CD4-positive, alpha-beta memory T cell (primary cell): ENCODE data around the gene PLEKHH3. TPM values are rescaled to one million over a fixed set of nuclear protein-coding genes. Genes with fewer than 3 reads are reported as not detected.

Experiments used
- CTCF ChIA-PET: fragments of 350-600 bp; sonication (Branson Sonifier 250); formaldehyde crosslinking; loops from one replicate; lab custom pipeline; 2021; ENCODE audit warnings: inconsistent platforms; ENCODE audit not compliant: partially characterized antibody; lab: Charles Lee
- POLR2A ChIA-PET: fragments of 350-600 bp; sonication (Branson Sonifier 250); formaldehyde crosslinking; loops from one replicate; lab custom pipeline; 2021; ENCODE audit not compliant: partially characterized antibody; lab: Charles Lee
- DNase-seq, 5 donors: peaks; one replicate each; pipeline versions ENCODE4 v3.0.0 to v3.0.0-alpha.2; 2020 to 2022; ENCODE audit warnings: mixed read lengths in 1 of 5
- H3K27ac ChIP-seq: one replicate; pipeline ENCODE4 v1.7.0; 2013; ENCODE audit warnings: low read depth, low read length
- H3K27me3 ChIP-seq: 2 replicates; pipeline ENCODE4 v1.7.0; 2013; ENCODE audit warnings: mild to moderate bottlenecking, low read length, moderate library complexity; ENCODE audit not compliant: insufficient read depth
- H3K36me3 ChIP-seq: 2 replicates; pipeline ENCODE4 v1.7.0; 2013; ENCODE audit warnings: mild to moderate bottlenecking, low read length, moderate library complexity; ENCODE audit not compliant: insufficient read depth
- H3K4me1 ChIP-seq: 2 replicates; pipeline ENCODE4 v1.7.0; 2013; ENCODE audit warnings: mild to moderate bottlenecking, low read length, moderate library complexity; ENCODE audit not compliant: insufficient read depth
- H3K4me3 ChIP-seq, 2 donors: one replicate each; pipeline ENCODE4 v1.7.0; 2013; ENCODE audit warnings: low read length in 2 of 2, mild to moderate bottlenecking in 1 of 2
- H3K9me3 ChIP-seq, 2 donors: one replicate each; pipeline ENCODE4 v1.7.0; 2013; ENCODE audit warnings: low read length in 2 of 2, control low read depth in 1 of 2; ENCODE audit not compliant: control insufficient read depth in 1 of 2
- H3K27ac Mint-ChIP-seq, 7 donors: one replicate each; pipeline ENCODE4 v1.8.0; 2020 to 2021; ENCODE audit warnings: mixed read lengths in 7 of 7, mild to moderate bottlenecking in 6 of 7, inconsistent platforms in 3 of 7, moderate library complexity in 3 of 7
- H3K27me3 Mint-ChIP-seq, 2 donors: one replicate each; pipeline ENCODE4 v1.8.0; 2020 to 2021; ENCODE audit warnings: mixed read lengths in 2 of 2
- H3K36me3 Mint-ChIP-seq, 2 donors: one replicate each; pipeline ENCODE4 v1.8.0; 2020 to 2021; ENCODE audit warnings: mixed read lengths in 2 of 2, inconsistent platforms in 1 of 2, mild to moderate bottlenecking in 1 of 2
- H3K4me1 Mint-ChIP-seq, 4 donors: one replicate each; pipeline ENCODE4 v1.8.0; 2020 to 2021; ENCODE audit warnings: mixed read lengths in 4 of 4, mild to moderate bottlenecking in 1 of 4
- H3K4me3 Mint-ChIP-seq, 8 donors: one replicate each; pipeline ENCODE4 v1.8.0; 2020 to 2021; ENCODE audit warnings: mixed read lengths in 8 of 8, mild to moderate bottlenecking in 7 of 8, moderate library complexity in 6 of 8, inconsistent platforms in 3 of 8
- H3K9me3 Mint-ChIP-seq, 8 donors: one replicate each; pipeline ENCODE4 v1.8.0; 2020 to 2021; ENCODE audit warnings: mixed read lengths in 8 of 8, mild to moderate bottlenecking in 5 of 8, inconsistent platforms in 3 of 8, moderate library complexity in 1 of 8
- intact Hi-C: fragments of 100-400 bp; cut with micrococcal nuclease; formaldehyde crosslinking; loops from one replicate; pipeline ENCODE4 v1.15.1; 2023
- polyA plus RNA-seq, 2 donors: library from polyadenylated mRNA; unstranded; fragments of 300-500 nt; fragmentation: Illumina TruSeq; gene quantifications; one replicate each; pipeline ENCODE4 v1.2.3, GENCODE V29; 2021
- total RNA-seq, 2 experiments: library from RNA; stranded (reverse); gene quantifications; one replicate each; pipeline ENCODE4 v1.2.3, GENCODE V29; 2021

The PLEKHH3 gene
- total and polyA plus RNA-seq, 4 experiments from 2014 or later: 0.15 to 0.32 (median 0.19) TPM

- Mint-ChIP-seq H3K9me3 (peaks cover 0 to 2% (median 0%) of the 10 kb centered on the region in 8 donors), H3K27me3 (peaks cover 23 to 27% of the 10 kb centered on the region in 2 donors)
These were observed 441 bp upstream of the PLEKHH3 start for GRCh38 chr17:42677012-42677857.

GRCh38 chr17:42675965-42676423, 800 bp downstream of the PLEKHH3 start:
- H3K27ac Mint-ChIP-seq: peak overlapping the region in 3 of 7 donors; percentile 7 to 94 (median 18)
- no peak for DNase-seq
- H3K36me3 ChIP-seq: no peaks in the 10 kb centered on the region
- no peaks in the 10 kb centered on the region for H3K9me3 ChIP-seq
- peak overlapping the region in 1 of 2 donors; percentile 75 for H3K4me3 ChIP-seq
- POLR2A ChIA-PET: interaction anchor here (0.8 to 6.3 kb wide), 4 partner anchors 16 to 496 kb away, joined by 3 to 55 read pairs (median 28); partner anchors contain the start of genes PSMC3IP, RETREG3 and TUBG1
- peaks cover 26 to 66% (median 41%) of the 10 kb centered on the region in 4 donors for H3K4me1 Mint-ChIP-seq
- peaks cover 0 to 2% (median 0%) of the 10 kb centered on the region in 8 donors for H3K9me3 Mint-ChIP-seq
- H3K27me3 Mint-ChIP-seq: peaks cover 19 to 23% of the 10 kb centered on the region in 2 donors
- CTCF ChIA-PET: interaction anchor here (1.1 kb wide), 1 partner anchor 97 kb away, joined by 6 read pairs; no protein-coding TSS in a partner anchor
- intact Hi-C loops: loop anchor here (2.0 to 5.0 kb wide), 2 partner anchors 144 to 149 kb away; partner anchors contain the start of gene BECN1
- H3K27ac ChIP-seq: peak overlapping the region; percentile 14
- H3K27me3 ChIP-seq: peaks cover 37% of the 10 kb centered on the region
- peak overlapping the region; percentile 35 to 81 (median 72) for H3K4me3 Mint-ChIP-seq
- H3K4me1 ChIP-seq: peaks cover 72% of the 10 kb centered on the region
- H3K36me3 Mint-ChIP-seq: peaks cover 0 to 7% of the 10 kb centered on the region in 2 donors

More at GRCh38 chr17:42677012-42677857, 441 bp upstream of the PLEKHH3 start:
- POLR2A ChIA-PET: interaction anchor here (0.6 to 6.3 kb wide), 9 partner anchors 8 to 494 kb away, joined by 3 to 55 read pairs (median 4); partner anchors contain the start of genes PSMC3IP, RETREG3, STAT3 and TUBG1
- Histone ChIP-seq H3K36me3 (no peaks in the 10 kb centered on the region), H3K4me3 (peak overlapping the region; percentile 63 to 75), H3K27ac (peak overlapping the region; percentile 42), H3K27me3 (peaks cover 36% of the 10 kb centered on the region), H3K9me3 (no peaks in the 10 kb centered on the region), H3K4me1 (peaks cover 74% of the 10 kb centered on the region)
- H3K27ac Mint-ChIP-seq: peak overlapping the region; percentile 79 to 94 (median 89)
- H3K36me3 Mint-ChIP-seq: peaks cover 0 to 9% of the 10 kb centered on the region in 2 donors
- H3K4me1 Mint-ChIP-seq: peaks cover 32 to 70% (median 47%) of the 10 kb centered on the region in 4 donors
- intact Hi-C loops: loop anchor here (1.0 to 5.0 kb wide), 3 partner anchors 145 to 289 kb away; partner anchors contain the start of genes BECN1 and STAT3
- CTCF ChIA-PET: interaction anchor here (1.6 to 3.6 kb wide), 2 partner anchors 69 to 99 kb away, joined by 6 to 17 read pairs; partner anchors contain the start of genes PSMC3IP, RETREG3 and TUBG1
- peak overlapping the region; percentile 86 to 97 (median 90) for H3K4me3 Mint-ChIP-seq
- peak; percentile 91 to 98 (median 93) for DNase-seq

- DNase-seq: no peak
- Histone ChIP-seq H3K4me1 (peaks cover 74% of the 10 kb centered on the region), H3K27me3 (peaks cover 41% of the 10 kb centered on the region), H3K9me3 (no peaks in the 10 kb centered on the region), H3K27ac (no peak overlapping the region), H3K4me3 (no peak overlapping the region), H3K36me3 (no peaks in the 10 kb centered on the region)
- H3K4me1 Mint-ChIP-seq: peaks cover 23 to 66% (median 40%) of the 10 kb centered on the region in 4 donors
- H3K9me3 Mint-ChIP-seq: peaks cover 0 to 2% (median 0%) of the 10 kb centered on the region in 8 donors
- CTCF ChIA-PET: interaction anchor here (1.1 to 1.3 kb wide), 2 partner anchors 95 to 97 kb away, joined by 5 to 6 read pairs; no protein-coding TSS in a partner anchor
- peak overlapping the region in 1 of 7 donors; percentile 29 for H3K27ac Mint-ChIP-seq
- peak overlapping the region in 5 of 8 donors; percentile 7 to 74 (median 17) for H3K4me3 Mint-ChIP-seq
- intact Hi-C loops: loop anchor here (5.0 kb wide), 1 partner anchor 143 kb away; no protein-coding TSS in a partner anchor
- H3K36me3 Mint-ChIP-seq: peaks cover 0 to 7% of the 10 kb centered on the region in 2 donors
- POLR2A ChIA-PET: interaction anchor here (0.8 to 6.3 kb wide), 4 partner anchors 16 to 496 kb away, joined by 3 to 55 read pairs (median 28); partner anchors contain the start of genes PSMC3IP, RETREG3 and TUBG1
- H3K27me3 Mint-ChIP-seq: peaks cover 16 to 20% of the 10 kb centered on the region in 2 donors
These were observed 1.3 kb downstream of the PLEKHH3 start for GRCh38 chr17:42675348-42675964.

- Mint-ChIP-seq H3K27me3 (peaks cover 15 to 22% of the 10 kb centered on the region in 2 donors), H3K4me1 (peaks cover 25 to 66% (median 40%) of the 10 kb centered on the region in 4 donors), H3K4me3 (peak overlapping the region in 7 of 8 donors; percentile 17 to 83 (median 66)), H3K9me3 (peaks cover 0 to 2% (median 0%) of the 10 kb centered on the region in 8 donors), H3K27ac (peak overlapping the region in 5 of 7 donors; percentile 29 to 70 (median 42)), H3K36me3 (peaks cover 0 to 7% of the 10 kb centered on the region in 2 donors)
- Histone ChIP-seq H3K4me1 (peaks cover 70% of the 10 kb centered on the region), H3K9me3 (no peaks in the 10 kb centered on the region), H3K27ac (no peak overlapping the region), H3K4me3 (no peak overlapping the region), H3K27me3 (peaks cover 41% of the 10 kb centered on the region), H3K36me3 (no peaks in the 10 kb centered on the region)
- intact Hi-C loops: loop anchor here (5.0 kb wide), 1 partner anchor 143 kb away; no protein-coding TSS in a partner anchor
- ChIA-PET CTCF (interaction anchor here (1.3 to 1.6 kb wide), 3 partner anchors 66 to 96 kb away, joined by 3 to 6 read pairs (median 5); partner anchors contain the start of genes RETREG3 and TUBG1), POLR2A (no interaction called here)
- no peak for DNase-seq
These were observed 1.9 kb downstream of the PLEKHH3 start for GRCh38 chr17:42674755-42675347.

GRCh38 chr17:42673885-42674754, 2.7 kb downstream of the PLEKHH3 start:
- Mint-ChIP-seq H3K4me3 (peak overlapping the region in 6 of 8 donors; percentile 9 to 83 (median 58)), H3K36me3 (peaks cover 0 to 7% of the 10 kb centered on the region in 2 donors), H3K27ac (peak overlapping the region in 2 of 7 donors; percentile 46 to 70), H3K9me3 (peaks cover 0 to 2% (median 0%) of the 10 kb centered on the region in 8 donors), H3K27me3 (peaks cover 15 to 21% of the 10 kb centered on the region in 2 donors), H3K4me1 (peaks cover 22 to 64% (median 35%) of the 10 kb centered on the region in 4 donors)
- Histone ChIP-seq H3K4me1 (peaks cover 63% of the 10 kb centered on the region), H3K4me3 (no peak overlapping the region), H3K27ac (no peak overlapping the region), H3K36me3 (no peaks in the 10 kb centered on the region), H3K27me3 (peaks cover 41% of the 10 kb centered on the region), H3K9me3 (no peaks in the 10 kb centered on the region)
- POLR2A ChIA-PET: no interaction called here
- intact Hi-C loops: no loop called here
- CTCF ChIA-PET: interaction anchor here (0.7 to 1.6 kb wide), 5 partner anchors 65 to 108 kb away, joined by 3 to 6 read pairs (median 3); partner anchors contain the start of genes RETREG3 and TUBG1
- DNase-seq: peak in 1 of 5 donors; percentile 42
